ENCODE results near the gene ZBTB40. TPM values are rescaled to one million over a fixed set of nuclear protein-coding genes. Genes with fewer than 3 reads are reported as not detected.

ZBTB40 gene
- total and polyA plus RNA-seq, 2 experiments from 2014 or later: 7.3 to 18.1 TPM

DNA sequence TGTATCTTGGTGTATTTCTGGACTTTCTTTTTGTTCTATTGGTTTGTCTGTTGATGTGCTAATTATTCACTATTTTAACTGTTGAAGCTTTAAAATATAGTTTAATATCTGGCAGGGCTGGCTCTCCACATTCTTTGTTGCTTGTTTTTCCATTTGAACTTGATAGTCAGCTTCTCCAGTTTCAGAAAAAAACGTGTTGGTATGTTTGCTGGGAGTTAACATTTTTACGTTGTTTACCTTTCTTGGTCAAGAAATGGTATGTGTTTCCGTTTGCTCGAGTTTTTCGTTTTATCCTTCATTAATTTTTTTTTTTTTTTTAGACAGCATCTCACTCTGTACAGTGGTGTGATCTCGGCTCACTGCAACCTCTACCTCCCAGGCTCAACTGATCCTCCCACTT lies 16.9 kb upstream of the ZBTB40 start:
- Histone ChIP-seq H3K27me3 (no peaks in the 10 kb centered on the region), H3K4me1 (ENCODE audit: insufficient read depth) (no peaks in the 10 kb centered on the region), H3K4me2 (no peak overlapping the region), H3K9me2 (replicated peaks; ENCODE audit: insufficient read depth) (no peaks in the 10 kb centered on the region), H3K36me3 (replicated peaks; ENCODE audit: insufficient read depth, low read depth) (no peaks in the 10 kb centered on the region), H4K20me1 (ENCODE audit: insufficient read depth, poor library complexity, severe bottlenecking) (no peaks in the 10 kb centered on the region), H3K9me3 (ENCODE audit: low read depth) (peaks cover 8% of the 10 kb centered on the region), H2AFZ (no peak overlapping the region), H3K27ac (no peak overlapping the region), H3K4me3 (no peak overlapping the region), H3K79me2 (no peaks in the 10 kb centered on the region)
- no peak for DNase-seq (ENCODE audit: low spot score)
- 77% methylated on average over 6 of the region's 6 CpGs for WGBS (ENCODE audit: low lambda C conversion rate, missing lambda C conversion rate)
- TF ChIP-seq EZH2 (IDR thresholded peaks at IDR 0.05; ENCODE audit: borderline replicate concordance) (no peak), EZH2phosphoT487 (IDR thresholded peaks at IDR 0.05; ENCODE audit: low read depth, severe bottlenecking, unreplicated experiment) (no peak)
- TF ChIP-seq, protein P1, sequence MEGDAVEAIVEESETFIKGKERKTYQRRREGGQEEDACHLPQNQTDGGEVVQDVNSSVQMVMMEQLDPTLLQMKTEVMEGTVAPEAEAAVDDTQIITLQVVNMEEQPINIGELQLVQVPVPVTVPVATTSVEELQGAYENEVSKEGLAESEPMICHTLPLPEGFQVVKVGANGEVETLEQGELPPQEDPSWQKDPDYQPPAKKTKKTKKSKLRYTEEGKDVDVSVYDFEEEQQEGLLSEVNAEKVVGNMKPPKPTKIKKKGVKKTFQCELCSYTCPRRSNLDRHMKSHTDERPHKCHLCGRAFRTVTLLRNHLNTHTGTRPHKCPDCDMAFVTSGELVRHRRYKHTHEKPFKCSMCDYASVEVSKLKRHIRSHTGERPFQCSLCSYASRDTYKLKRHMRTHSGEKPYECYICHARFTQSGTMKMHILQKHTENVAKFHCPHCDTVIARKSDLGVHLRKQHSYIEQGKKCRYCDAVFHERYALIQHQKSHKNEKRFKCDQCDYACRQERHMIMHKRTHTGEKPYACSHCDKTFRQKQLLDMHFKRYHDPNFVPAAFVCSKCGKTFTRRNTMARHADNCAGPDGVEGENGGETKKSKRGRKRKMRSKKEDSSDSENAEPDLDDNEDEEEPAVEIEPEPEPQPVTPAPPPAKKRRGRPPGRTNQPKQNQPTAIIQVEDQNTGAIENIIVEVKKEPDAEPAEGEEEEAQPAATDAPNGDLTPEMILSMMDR (IDR thresholded peaks at IDR 0.05; ENCODE audit: poor library complexity): no peak

GRCh38 chr1:22436948-22437347 lies 14.7 kb upstream of the ZBTB40 start:
- H3K4me1 ChIP-seq (ENCODE audit: insufficient read depth): no peaks in the 10 kb centered on the region
- 94% methylated on average over 2 of the region's 2 CpGs for WGBS (ENCODE audit: low lambda C conversion rate, missing lambda C conversion rate)
- H3K36me3 ChIP-seq (replicated peaks; ENCODE audit: insufficient read depth, low read depth): no peaks in the 10 kb centered on the region
- no peak for DNase-seq (ENCODE audit: low spot score)
- H3K9me3 ChIP-seq (ENCODE audit: low read depth): peaks cover 15% of the 10 kb centered on the region
- no peaks in the 10 kb centered on the region for H3K27me3 ChIP-seq
- no peaks in the 10 kb centered on the region for H3K9me2 ChIP-seq (replicated peaks; ENCODE audit: insufficient read depth)
- no peak overlapping the region for H3K4me3 ChIP-seq
- no peak overlapping the region for H3K4me2 ChIP-seq
- H3K79me2 ChIP-seq: no peaks in the 10 kb centered on the region
- no peaks in the 10 kb centered on the region for H4K20me1 ChIP-seq (ENCODE audit: insufficient read depth, poor library complexity, severe bottlenecking)
- no peak overlapping the region for H3K27ac ChIP-seq
- no peak overlapping the region for H2AFZ ChIP-seq
- no peak for TF ChIP-seq EZH2phosphoT487 (IDR thresholded peaks at IDR 0.05; ENCODE audit: low read depth, severe bottlenecking, unreplicated experiment)
- no peak for TF ChIP-seq EZH2 (IDR thresholded peaks at IDR 0.05; ENCODE audit: borderline replicate concordance)
- TF ChIP-seq, protein P1 (IDR thresholded peaks at IDR 0.05; ENCODE audit: poor library complexity): no peak

GRCh38 chr1:22437573-22437972 lies 14.1 kb upstream of the ZBTB40 start:
- H2AFZ ChIP-seq: no peak overlapping the region
- H3K27ac ChIP-seq: no peak overlapping the region
- H3K4me2 ChIP-seq: no peak overlapping the region
- H3K79me2 ChIP-seq: no peaks in the 10 kb centered on the region
- 90% methylated on average over 13 of the region's 13 CpGs for WGBS (ENCODE audit: low lambda C conversion rate, missing lambda C conversion rate)
- no peak overlapping the region for H3K4me3 ChIP-seq
- DNase-seq (ENCODE audit: low spot score): no peak
- peaks cover 15% of the 10 kb centered on the region for H3K9me3 ChIP-seq (ENCODE audit: low read depth)
- no peaks in the 10 kb centered on the region for H3K27me3 ChIP-seq
- H3K36me3 ChIP-seq (replicated peaks; ENCODE audit: insufficient read depth, low read depth): no peaks in the 10 kb centered on the region
- no peaks in the 10 kb centered on the region for H3K9me2 ChIP-seq (replicated peaks; ENCODE audit: insufficient read depth)
- peaks cover under 1% of the 10 kb centered on the region for H3K4me1 ChIP-seq (ENCODE audit: insufficient read depth)
- TF ChIP-seq EZH2phosphoT487 (IDR thresholded peaks at IDR 0.05; ENCODE audit: low read depth, severe bottlenecking, unreplicated experiment): no peak
- TF ChIP-seq, protein P1 (IDR thresholded peaks at IDR 0.05; ENCODE audit: poor library complexity): no peak
- no peaks in the 10 kb centered on the region for H4K20me1 ChIP-seq (ENCODE audit: insufficient read depth, poor library complexity, severe bottlenecking)

GRCh38 chr1:22440582-22440981 lies 11.1 kb upstream of the ZBTB40 start:
- TF ChIP-seq EZH2phosphoT487 (IDR thresholded peaks at IDR 0.05; ENCODE audit: low read depth, severe bottlenecking, unreplicated experiment) (no peak), EZH2 (IDR thresholded peaks at IDR 0.05; ENCODE audit: borderline replicate concordance) (no peak)
- no peak for DNase-seq (ENCODE audit: low spot score)
- H4K20me1 ChIP-seq (ENCODE audit: insufficient read depth, poor library complexity, severe bottlenecking): no peaks in the 10 kb centered on the region

More at GRCh38 chr1:22440582-22440981, 11.1 kb upstream of the ZBTB40 start:
- Histone ChIP-seq H3K9me2 (replicated peaks; ENCODE audit: insufficient read depth) (no peaks in the 10 kb centered on the region), H3K4me1 (ENCODE audit: insufficient read depth) (peaks cover 11% of the 10 kb centered on the region), H3K36me3 (replicated peaks; ENCODE audit: insufficient read depth, low read depth) (no peaks in the 10 kb centered on the region), H3K4me2 (no peak overlapping the region), H3K4me3 (no peak overlapping the region), H3K79me2 (no peaks in the 10 kb centered on the region), H2AFZ (no peak overlapping the region), H3K27me3 (no peaks in the 10 kb centered on the region), H3K27ac (no peak overlapping the region), H3K9me3 (ENCODE audit: low read depth) (peaks cover 15% of the 10 kb centered on the region)

All from hepatocyte (in vitro differentiated cells).